Neural progenitor cell (in vitro differentiated cells): ENCODE measurements around the gene CRIP2. TPM values are rescaled to one million over a fixed set of nuclear protein-coding genes. Genes with fewer than 3 reads are reported as not detected.

Experiments used
- DNase-seq: peaks from one replicate; pipeline ENCODE4 v3.0.0-alpha.2; 2016; ENCODE audit warnings: low spot score
- H2AFZ ChIP-seq: fragments of 200-600 bp; sonication (generic); replicated peaks from 2 replicates; pipeline ENCODE4 v1.6.1; 2016; ENCODE audit warnings: antibody characterized with exemption
- H3F3A ChIP-seq: fragments of 200-600 bp; sonication (generic); 2 replicates; pipeline ENCODE4 v1.6.1; 2016; ENCODE audit warnings: antibody characterized with exemption, low read depth
- H3K27ac ChIP-seq: fragments of 200-600 bp; sonication (generic); 2 replicates; pipeline ENCODE4 v1.5.1; 2016; ENCODE audit warnings: mild to moderate bottlenecking
- H3K27me3 ChIP-seq: fragments of 200-600 bp; sonication (generic); 2 replicates; pipeline ENCODE4 v1.6.1; 2016; ENCODE audit warnings: mild to moderate bottlenecking, moderate library complexity
- H3K36me3 ChIP-seq: fragments of 200-600 bp; sonication (generic); 2 replicates; pipeline ENCODE4 v1.5.1; 2016
- H3K4me1 ChIP-seq: fragments of 200-600 bp; sonication (generic); 2 replicates; pipeline ENCODE4 v1.6.1; 2016; ENCODE audit warnings: mixed run types
- H3K4me2 ChIP-seq: fragments of 200-600 bp; sonication (generic); 2 replicates; pipeline ENCODE4 v1.6.1; 2016
- H3K4me3 ChIP-seq: fragments of 200-600 bp; sonication (generic); 2 replicates; pipeline ENCODE4 v1.5.1; 2016
- H3K79me2 ChIP-seq: fragments of 200-600 bp; sonication (generic); 2 replicates; pipeline ENCODE4 v1.6.1; 2016; ENCODE audit warnings: low read depth
- H3K9ac ChIP-seq: fragments of 200-600 bp; sonication (generic); 2 replicates; pipeline ENCODE4 v1.6.1; 2016
- H3K9me3 ChIP-seq: fragments of 200-600 bp; sonication (generic); 2 replicates; pipeline ENCODE4 v1.5.1; 2016; ENCODE audit warnings: low read depth
- H4K20me1 ChIP-seq: fragments of 200-600 bp; sonication (generic); 2 replicates; pipeline ENCODE4 v1.6.1; 2016; ENCODE audit warnings: low read depth
- H3K27ac Mint-ChIP-seq: 3 replicates; pipeline ENCODE4 v1.8.0; 2021; ENCODE audit warnings: mixed read lengths
- H3K27me3 Mint-ChIP-seq: 2 replicates; pipeline ENCODE4 v1.8.0; 2022; ENCODE audit warnings: low read depth, mild to moderate bottlenecking, inconsistent platforms, moderate library complexity, mixed read lengths; ENCODE audit not compliant: insufficient read depth
- H3K36me3 Mint-ChIP-seq: 3 replicates; pipeline ENCODE4 v1.8.0; 2021; ENCODE audit warnings: mixed read lengths
- H3K4me1 Mint-ChIP-seq: 3 replicates; pipeline ENCODE4 v1.8.0; 2021; ENCODE audit warnings: mixed read lengths
- H3K4me3 Mint-ChIP-seq: 3 replicates; pipeline ENCODE4 v1.8.0; 2021; ENCODE audit warnings: mild to moderate bottlenecking, moderate library complexity, mixed read lengths
- H3K9me3 Mint-ChIP-seq: 3 replicates; pipeline ENCODE4 v1.8.0; 2020; ENCODE audit warnings: mixed read lengths
- EZH2 ChIP-seq: fragments of 200-600 bp; sonication (generic); IDR thresholded peaks from 2 replicates; pipeline ENCODE4 v1.6.1; 2017; ENCODE audit warnings: antibody characterized with exemption, mild to moderate bottlenecking, moderate library complexity
- EZH2phosphoT487 ChIP-seq: fragments of 200-600 bp; sonication (generic); IDR thresholded peaks from 2 replicates; pipeline ENCODE4 v1.6.1; 2017; ENCODE audit warnings: antibody characterized with exemption
- total RNA-seq: library from RNA; depleted of rRNA; stranded (reverse); fragments of >200 nt; gene quantifications from 2 replicates; pipeline ENCODE4 v1.2.3, GENCODE V29; 2015; ENCODE audit warnings: low replicate concordance
- TF ChIP-seq, protein P1 (sequence below): fragments of 200-600 bp; sonication (generic); IDR thresholded peaks from 2 replicates; pipeline ENCODE4 v1.5.1; 2017; ENCODE audit warnings: antibody characterized with exemption, mild to moderate bottlenecking

CRIP2 gene
- total RNA-seq, 1 donor from 2014 or later, result 0.30 TPM

DNA sequence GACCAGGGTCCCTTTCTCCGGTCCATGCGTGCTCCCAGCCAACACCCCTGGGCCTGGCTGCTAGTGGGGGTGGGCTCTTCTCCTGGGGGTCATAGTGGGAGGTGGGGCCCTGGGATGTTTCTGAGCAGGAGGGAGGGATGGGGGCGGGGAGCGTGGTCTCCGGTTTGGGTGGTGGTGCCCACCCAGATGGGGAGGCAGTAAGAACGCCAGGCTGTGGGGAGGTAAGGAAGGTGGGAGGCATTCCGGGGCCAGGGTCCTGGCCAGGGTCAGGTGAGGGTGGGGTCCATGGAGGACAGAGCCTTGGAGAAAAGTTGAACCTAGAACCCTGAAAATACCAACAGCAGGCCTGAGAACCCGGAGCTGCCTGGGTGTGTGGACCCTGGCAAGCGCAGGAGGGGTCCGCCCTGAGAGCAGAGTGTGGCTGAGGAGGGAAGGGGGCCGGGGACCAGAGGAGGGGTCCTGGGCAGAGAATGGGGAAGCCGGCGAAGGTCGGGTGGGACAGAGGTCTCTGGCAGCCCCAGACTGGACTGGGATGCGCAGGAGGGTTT, 5.7 kb downstream of the CRIP2 start:
- no peak overlapping the region for H3K27ac Mint-ChIP-seq
- no peaks in the 10 kb centered on the region for H3K9me3 Mint-ChIP-seq
- Histone ChIP-seq H3K4me2 (no peak overlapping the region), H4K20me1 (peaks cover 43% of the 10 kb centered on the region), H3K4me1 (peaks cover 40% of the 10 kb centered on the region), H3K36me3 (no peaks in the 10 kb centered on the region), H3K4me3 (no peak overlapping the region), H3F3A (peaks cover 16% of the 10 kb centered on the region), H3K79me2 (no peaks in the 10 kb centered on the region), H3K9me3 (no peaks in the 10 kb centered on the region), H3K27ac (no peak overlapping the region), H2AFZ (no peak overlapping the region), H3K27me3 (peaks cover 93% of the 10 kb centered on the region), H3K9ac (no peak overlapping the region)
- no peak overlapping the region for H3K4me3 Mint-ChIP-seq
- H3K4me1 Mint-ChIP-seq, result peaks cover 43% of the 10 kb centered on the region
- peaks cover 12% of the 10 kb centered on the region for H3K27me3 Mint-ChIP-seq
- no peak for DNase-seq
- no peaks in the 10 kb centered on the region for H3K36me3 Mint-ChIP-seq
- TF ChIP-seq, protein P1, sequence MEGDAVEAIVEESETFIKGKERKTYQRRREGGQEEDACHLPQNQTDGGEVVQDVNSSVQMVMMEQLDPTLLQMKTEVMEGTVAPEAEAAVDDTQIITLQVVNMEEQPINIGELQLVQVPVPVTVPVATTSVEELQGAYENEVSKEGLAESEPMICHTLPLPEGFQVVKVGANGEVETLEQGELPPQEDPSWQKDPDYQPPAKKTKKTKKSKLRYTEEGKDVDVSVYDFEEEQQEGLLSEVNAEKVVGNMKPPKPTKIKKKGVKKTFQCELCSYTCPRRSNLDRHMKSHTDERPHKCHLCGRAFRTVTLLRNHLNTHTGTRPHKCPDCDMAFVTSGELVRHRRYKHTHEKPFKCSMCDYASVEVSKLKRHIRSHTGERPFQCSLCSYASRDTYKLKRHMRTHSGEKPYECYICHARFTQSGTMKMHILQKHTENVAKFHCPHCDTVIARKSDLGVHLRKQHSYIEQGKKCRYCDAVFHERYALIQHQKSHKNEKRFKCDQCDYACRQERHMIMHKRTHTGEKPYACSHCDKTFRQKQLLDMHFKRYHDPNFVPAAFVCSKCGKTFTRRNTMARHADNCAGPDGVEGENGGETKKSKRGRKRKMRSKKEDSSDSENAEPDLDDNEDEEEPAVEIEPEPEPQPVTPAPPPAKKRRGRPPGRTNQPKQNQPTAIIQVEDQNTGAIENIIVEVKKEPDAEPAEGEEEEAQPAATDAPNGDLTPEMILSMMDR, result no peak
- TF ChIP-seq EZH2, result no peak
- TF ChIP-seq EZH2phosphoT487, result no peak

GRCh38 chr14:105480807-105481801, 6.5 kb downstream of the CRIP2 start:
- no peaks in the 10 kb centered on the region for H3K79me2 ChIP-seq
- DNase-seq, result peak; percentile 92
- H3K4me2 ChIP-seq, result peak overlapping the region; percentile 59
- H3K27me3 Mint-ChIP-seq, result peaks cover 15% of the 10 kb centered on the region
- TF ChIP-seq EZH2 (no peak), EZH2phosphoT487 (no peak)
- TF ChIP-seq, protein P1, result peak; percentile 96
- H3K4me3 Mint-ChIP-seq, result peak overlapping the region; percentile 38
- H3K36me3 Mint-ChIP-seq, result no peaks in the 10 kb centered on the region
- peak overlapping the region; percentile 3 for H2AFZ ChIP-seq
- H3K4me1 Mint-ChIP-seq, result peaks cover 47% of the 10 kb centered on the region
- H3K4me1 ChIP-seq, result peaks cover 34% of the 10 kb centered on the region
- no peaks in the 10 kb centered on the region for H3K9me3 Mint-ChIP-seq
- H3F3A ChIP-seq, result peaks cover 8% of the 10 kb centered on the region
- no peak overlapping the region for H3K27ac ChIP-seq
- H3K27ac Mint-ChIP-seq, result peak overlapping the region; percentile 92
- peaks cover 93% of the 10 kb centered on the region for H3K27me3 ChIP-seq
- no peaks in the 10 kb centered on the region for H3K9me3 ChIP-seq
- H3K9ac ChIP-seq, result no peak overlapping the region
- H4K20me1 ChIP-seq, result peaks cover 36% of the 10 kb centered on the region
- no peaks in the 10 kb centered on the region for H3K36me3 ChIP-seq
- H3K4me3 ChIP-seq, result peak overlapping the region; percentile 9

DNA sequence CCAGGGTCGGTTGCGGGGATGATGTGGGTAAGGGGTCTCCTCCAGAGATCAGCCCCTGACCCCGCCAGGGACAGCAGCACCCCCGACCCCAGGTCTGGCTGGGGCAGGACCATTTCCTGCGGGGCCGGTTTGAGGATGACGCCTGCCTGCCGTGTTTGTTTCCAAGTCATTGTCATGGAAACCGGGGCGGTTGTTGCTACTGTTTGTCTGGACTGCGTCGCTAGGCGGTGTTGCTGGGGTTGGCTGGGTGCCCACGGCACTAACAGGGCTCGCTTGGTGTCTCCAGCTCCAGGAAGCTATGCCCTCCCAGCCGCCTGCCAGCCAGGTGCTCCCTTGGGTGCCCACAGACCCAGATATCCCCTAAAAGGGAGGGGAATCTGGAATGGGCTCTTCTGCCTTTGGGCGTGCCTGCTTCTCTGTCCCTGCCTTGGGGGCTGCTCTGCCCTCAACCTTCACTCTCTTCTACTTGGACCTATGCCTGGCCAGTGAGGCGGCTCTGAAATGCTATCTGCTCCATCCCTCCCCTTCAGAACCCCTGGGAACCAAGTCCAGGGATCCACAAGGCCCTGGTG, 7.4 kb downstream of the CRIP2 start:
- H3K27me3 Mint-ChIP-seq, result peaks cover 18% of the 10 kb centered on the region
- no peak overlapping the region for H3K27ac ChIP-seq

More for the DNA sequence above, 7.4 kb downstream of the CRIP2 start:
- peaks cover 7% of the 10 kb centered on the region for H3F3A ChIP-seq
- no peaks in the 10 kb centered on the region for H3K36me3 Mint-ChIP-seq
- peak; percentile 88 for DNase-seq
- no peaks in the 10 kb centered on the region for H3K36me3 ChIP-seq
- H3K27ac Mint-ChIP-seq, result peak overlapping the region; percentile 86
- H3K4me3 Mint-ChIP-seq, result peak overlapping the region; percentile 46
- no peaks in the 10 kb centered on the region for H3K9me3 ChIP-seq
- peaks cover 32% of the 10 kb centered on the region for H4K20me1 ChIP-seq
- peak overlapping the region; percentile 9 for H3K4me3 ChIP-seq
- no peaks in the 10 kb centered on the region for H3K9me3 Mint-ChIP-seq
- no peak overlapping the region for H3K9ac ChIP-seq
- H3K79me2 ChIP-seq, result no peaks in the 10 kb centered on the region
- H3K4me1 ChIP-seq, result peaks cover 33% of the 10 kb centered on the region
- H2AFZ ChIP-seq, result no peak overlapping the region
- peaks cover 42% of the 10 kb centered on the region for H3K4me1 Mint-ChIP-seq
- TF ChIP-seq EZH2, result no peak
- TF ChIP-seq, protein P1, result no peak
- TF ChIP-seq EZH2phosphoT487, result no peak
- peak overlapping the region; percentile 59 for H3K4me2 ChIP-seq
- H3K27me3 ChIP-seq, result peaks cover 93% of the 10 kb centered on the region
